Natural killer cell treated with Interleukin-12 subunit alpha and Interleukin-12 subunit beta and Interleukin-15 and Interleukin-18, amount 100 ng/mL, for 72 hours (primary cell): Measurements from ENCODE around the gene CLN5. TPM values are rescaled to one million over a fixed set of nuclear protein-coding genes. Genes with fewer than 3 reads are reported as not detected.
A peak's percentile ranks its signal among the peaks of the same experiment; 100 is the strongest.
"Not testable (repeated sequence)": the region's sequence is repeated elsewhere in the genome, so short reads cannot be mapped to it uniquely, and the experiment has no call there.

ENCODE experiments used
- ATAC-seq, 2 donors: fragments of 150-1000 bp; cut with Tn5 transposase in 1 of 2; sonication (Bioruptor Pico), chemical (Tn5 transposase) in 1 of 2; 2 replicates each; pipeline ENCODE4 v1.10.0; 2021
- DNase-seq: peaks from one replicate; pipeline ENCODE4 v3.0.0; 2022; ENCODE audit warnings: low spot score
- H3K27ac Mint-ChIP-seq, 2 donors: 1 replicate in 1 of 2; 2 replicates in 1 of 2; pipeline ENCODE4 v1.8.0; 2022; ENCODE audit warnings: mixed read lengths in 2 of 2, mild to moderate bottlenecking in 1 of 2, moderate library complexity in 1 of 2
- H3K27me3 Mint-ChIP-seq, 2 donors: 1 replicate in 1 of 2; 2 replicates in 1 of 2; pipeline ENCODE4 v1.8.0; 2022; ENCODE audit warnings: mixed read lengths in 2 of 2
- H3K36me3 Mint-ChIP-seq: one replicate; pipeline ENCODE4 v1.8.0; 2022; ENCODE audit warnings: mixed read lengths
- H3K4me1 Mint-ChIP-seq, 2 donors: 1 replicate in 1 of 2; 2 replicates in 1 of 2; pipeline ENCODE4 v1.8.0; 2022; ENCODE audit warnings: low read depth in 2 of 2, mixed read lengths in 2 of 2, mild to moderate bottlenecking in 1 of 2
- H3K4me3 Mint-ChIP-seq: one replicate; pipeline ENCODE4 v1.8.0; 2022; ENCODE audit warnings: mixed read lengths
- H3K9me3 Mint-ChIP-seq: 2 replicates; pipeline ENCODE4 v1.8.0; 2022; ENCODE audit warnings: mixed read lengths
- total RNA-seq, 2 donors: library from RNA; stranded (reverse); gene quantifications; one replicate each; pipeline ENCODE4 v1.2.3, GENCODE V29; 2022

The CLN5 gene
- total RNA-seq, 2 donors from 2014 or later = 6.1 to 8.3 TPM

GRCh38 chr13:76992548-76993001 is 694 bp downstream of the CLN5 start:
- peaks cover 32 to 39% of the 10 kb centered on the region in 2 donors for H3K27me3 Mint-ChIP-seq
- DNase-seq = no peak
- H3K4me3 Mint-ChIP-seq = peak overlapping the region; percentile 95
- ATAC-seq = no peak
- H3K4me1 Mint-ChIP-seq = peaks cover 36 to 42% of the 10 kb centered on the region in 2 donors
- H3K27ac Mint-ChIP-seq = peak overlapping the region; percentile 94 to 95
- no peaks in the 10 kb centered on the region for H3K9me3 Mint-ChIP-seq
- H3K36me3 Mint-ChIP-seq = no peaks in the 10 kb centered on the region

GRCh38 chr13:76993021-76993420 is 1.1 kb downstream of the CLN5 start:
- Mint-ChIP-seq H3K4me3 (peak overlapping the region; percentile 95), H3K27me3 (peaks cover 29 to 34% of the 10 kb centered on the region in 2 donors)
- ATAC-seq = no peak

GRCh38 chr13:76993473-76993872 is 1.6 kb downstream of the CLN5 start:
- Mint-ChIP-seq H3K9me3 (no peaks in the 10 kb centered on the region), H3K4me1 (peaks cover 36% of the 10 kb centered on the region in 2 donors), H3K27me3 (peaks cover 25 to 30% of the 10 kb centered on the region in 2 donors), H3K4me3 (peak overlapping the region; percentile 95), H3K27ac (peak overlapping the region; percentile 94 to 95), H3K36me3 (no peaks in the 10 kb centered on the region)
- ATAC-seq (no peak), DNase-seq (no peak)

More at GRCh38 chr13:76993021-76993420, 1.1 kb downstream of the CLN5 start:
- H3K9me3 Mint-ChIP-seq = no peaks in the 10 kb centered on the region
- H3K4me1 Mint-ChIP-seq = peaks cover 36 to 41% of the 10 kb centered on the region in 2 donors
- no peak for DNase-seq
- no peaks in the 10 kb centered on the region for H3K36me3 Mint-ChIP-seq
- peak overlapping the region; percentile 94 to 95 for H3K27ac Mint-ChIP-seq

GRCh38 chr13:76994281-76994680 is 2.4 kb downstream of the CLN5 start:
- DNase-seq (no peak), ATAC-seq (no peak)
- Mint-ChIP-seq H3K36me3 (peaks cover 4% of the 10 kb centered on the region), H3K4me1 (peaks cover 36% of the 10 kb centered on the region in 2 donors), H3K27ac (peak overlapping the region; percentile 20 to 22), H3K9me3 (no peaks in the 10 kb centered on the region), H3K27me3 (peaks cover 21 to 23% of the 10 kb centered on the region in 2 donors), H3K4me3 (peak overlapping the region; percentile 52)

DNA sequence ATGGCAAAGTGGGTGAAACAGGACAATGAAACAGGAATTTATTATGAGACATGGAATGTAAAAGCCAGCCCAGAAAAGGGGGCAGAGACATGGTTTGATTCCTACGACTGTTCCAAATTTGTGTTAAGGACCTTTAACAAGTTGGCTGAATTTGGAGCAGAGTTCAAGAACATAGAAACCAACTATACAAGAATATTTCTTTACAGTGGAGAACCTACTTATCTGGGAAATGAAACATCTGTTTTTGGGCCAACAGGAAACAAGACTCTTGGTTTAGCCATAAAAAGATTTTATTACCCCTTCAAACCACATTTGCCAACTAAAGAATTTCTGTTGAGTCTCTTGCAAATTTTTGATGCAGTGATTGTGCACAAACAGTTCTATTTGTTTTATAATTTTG is 8.6 kb downstream of the CLN5 start:
- Mint-ChIP-seq H3K27ac (no peak overlapping the region), H3K9me3 (no peaks in the 10 kb centered on the region), H3K4me1 (peaks cover 8 to 9% of the 10 kb centered on the region in 2 donors), H3K4me3 (no peak overlapping the region), H3K36me3 (peaks cover 9% of the 10 kb centered on the region), H3K27me3 (peaks cover 0 to 2% of the 10 kb centered on the region in 2 donors)
- ATAC-seq (no peak), DNase-seq (no peak)

DNA sequence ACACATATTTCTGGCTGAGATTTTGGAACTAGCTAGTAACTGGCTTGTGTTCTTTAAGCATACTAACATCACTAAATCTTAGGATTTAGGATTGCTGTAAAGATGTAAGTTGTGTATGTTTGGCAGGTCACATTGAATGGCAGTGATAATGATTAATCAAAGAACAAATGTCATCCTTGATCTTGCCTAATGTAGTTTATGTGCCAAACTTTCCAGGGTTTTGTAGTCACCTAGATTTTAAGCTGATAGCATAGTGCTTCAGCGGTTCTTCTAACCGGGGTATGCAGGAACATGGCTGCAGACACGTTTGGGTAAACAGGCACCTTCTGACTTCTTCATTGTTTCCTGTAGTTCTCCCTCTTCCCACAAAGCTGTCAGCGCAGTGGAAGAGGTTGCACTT is 9.7 kb downstream of the CLN5 start:
- no peaks in the 10 kb centered on the region for H3K9me3 Mint-ChIP-seq
- DNase-seq = no peak
- ATAC-seq = no peak
- H3K4me1 Mint-ChIP-seq = peaks cover 8 to 11% of the 10 kb centered on the region in 2 donors
- H3K4me3 Mint-ChIP-seq = no peak overlapping the region
- peaks cover 0 to 2% of the 10 kb centered on the region in 2 donors for H3K27me3 Mint-ChIP-seq
- peaks cover 9% of the 10 kb centered on the region for H3K36me3 Mint-ChIP-seq
- H3K27ac Mint-ChIP-seq = no peak overlapping the region

GRCh38 chr13:77001963-77002587 is 10.2 kb downstream of the CLN5 start:
- H3K36me3 Mint-ChIP-seq = peaks cover 10% of the 10 kb centered on the region
- no peak overlapping the region for H3K27ac Mint-ChIP-seq
- ATAC-seq = no peak
- no peaks in the 10 kb centered on the region for H3K27me3 Mint-ChIP-seq
- no peak overlapping the region for H3K4me3 Mint-ChIP-seq
- DNase-seq = no peak
- peaks cover 8 to 12% of the 10 kb centered on the region in 2 donors for H3K4me1 Mint-ChIP-seq
- no peaks in the 10 kb centered on the region for H3K9me3 Mint-ChIP-seq

DNA sequence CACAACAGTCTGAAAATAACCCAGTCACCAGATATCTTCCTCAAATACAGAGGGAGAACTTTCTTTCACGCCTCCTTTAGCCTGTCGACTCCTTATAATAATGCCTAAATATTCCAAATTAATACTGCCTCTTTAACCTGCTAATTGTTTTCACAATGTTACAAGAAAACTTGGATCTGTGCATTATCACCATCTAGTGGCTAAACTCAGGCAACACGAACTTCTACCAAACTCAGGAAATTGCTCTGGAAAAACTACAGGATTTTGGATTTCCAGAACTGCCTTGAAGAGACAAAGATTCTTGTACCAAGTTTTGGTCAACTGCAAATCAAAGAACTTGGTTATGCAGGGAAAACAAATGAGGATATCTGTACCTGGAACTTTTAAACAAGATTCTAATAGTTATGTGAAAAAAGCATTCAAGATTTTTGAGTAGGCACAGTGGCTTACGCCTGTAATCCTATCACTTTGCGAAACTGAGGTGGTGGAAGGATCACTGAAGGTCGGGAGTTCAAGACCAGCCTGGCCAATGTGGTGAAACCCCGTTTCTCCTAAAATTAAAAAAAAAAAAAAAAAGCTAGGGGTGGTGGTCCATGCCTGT is 10.8 kb downstream of the CLN5 start:
- Mint-ChIP-seq H3K4me3 (no peak overlapping the region), H3K4me1 (peaks cover 11 to 12% of the 10 kb centered on the region in 2 donors), H3K9me3 (no peaks in the 10 kb centered on the region), H3K27ac (no peak overlapping the region), H3K27me3 (no peaks in the 10 kb centered on the region), H3K36me3 (peaks cover 14% of the 10 kb centered on the region)
- ATAC-seq (no peak), DNase-seq (no peak)

DNA sequence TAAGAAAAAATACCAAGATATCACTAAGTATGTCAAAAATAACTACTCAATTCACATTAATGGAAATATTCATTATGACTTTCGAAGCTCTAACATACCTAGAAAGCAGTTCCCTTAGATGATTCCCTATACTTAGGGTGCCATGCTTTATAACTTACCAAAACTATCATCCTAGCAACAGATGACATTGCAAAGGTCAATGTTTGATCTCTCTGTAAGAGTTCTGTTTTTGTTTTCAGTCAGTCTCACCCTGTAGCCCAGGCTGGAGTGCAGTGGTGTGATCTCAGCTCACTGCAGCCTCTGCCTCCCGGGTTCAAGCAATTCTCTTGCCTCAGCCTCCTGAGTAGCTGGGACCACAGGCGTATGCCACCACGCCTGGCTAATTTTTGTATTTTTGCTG is 16.5 kb downstream of the CLN5 start:
- H3K36me3 Mint-ChIP-seq = peaks cover 15% of the 10 kb centered on the region
- ATAC-seq = peak in 1 of 2 donors; percentile 68
- peaks cover 13 to 16% of the 10 kb centered on the region in 2 donors for H3K4me1 Mint-ChIP-seq

DNA sequence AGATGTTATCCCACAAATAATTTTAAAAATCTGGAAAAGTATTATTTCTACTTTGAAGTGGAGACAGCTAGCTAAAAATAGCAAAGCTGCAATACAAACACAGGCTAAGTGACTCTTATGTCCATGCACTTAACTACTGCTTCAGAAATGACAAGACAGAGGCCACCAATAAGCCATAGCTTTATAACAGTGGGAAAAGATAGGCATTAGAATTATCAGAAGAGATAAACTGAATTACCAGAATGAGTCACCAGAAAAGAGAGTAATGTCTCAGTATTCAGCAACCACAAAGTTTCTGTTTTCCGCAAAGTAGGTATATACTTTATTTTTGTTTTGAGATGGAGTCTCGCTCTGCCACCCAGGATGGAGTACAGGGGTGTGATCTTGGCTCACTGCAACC is 17.1 kb downstream of the CLN5 start:
- Mint-ChIP-seq H3K4me1 (peaks cover 13 to 22% of the 10 kb centered on the region in 2 donors), H3K27me3 (no peaks in the 10 kb centered on the region), H3K27ac (no peak overlapping the region), H3K4me3 (peak overlapping the region; percentile 15), H3K9me3 (no peaks in the 10 kb centered on the region), H3K36me3 (peaks cover 22% of the 10 kb centered on the region)
- DNase-seq = no peak
- peak; percentile 57 to 91 for ATAC-seq

More for the DNA sequence above, 16.5 kb downstream of the CLN5 start:
- H3K27me3 Mint-ChIP-seq, DNase-seq, H3K9me3 Mint-ChIP-seq, H3K4me3 Mint-ChIP-seq, H3K27ac Mint-ChIP-seq: not testable (repeated sequence)

DNA sequence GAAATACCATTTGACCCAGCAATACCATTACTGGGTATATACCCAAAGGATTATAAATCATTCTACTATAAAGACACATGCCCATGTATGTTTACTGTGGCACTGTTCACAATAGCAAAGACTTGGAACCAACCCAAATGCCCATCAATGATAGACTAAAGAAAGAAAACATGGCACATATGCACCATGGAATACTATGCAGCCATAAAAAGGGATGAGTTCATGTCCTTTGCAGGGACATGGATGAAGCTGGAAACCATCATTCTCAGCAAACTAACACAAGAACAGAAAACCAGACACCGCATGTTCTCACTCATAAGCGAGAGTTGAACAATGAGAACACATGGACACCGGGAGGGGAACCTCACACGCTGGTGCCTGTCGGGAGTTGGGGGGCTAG is 17.8 kb downstream of the CLN5 start:
- H3K9me3 Mint-ChIP-seq, ATAC-seq, H3K27me3 Mint-ChIP-seq, DNase-seq, H3K27ac Mint-ChIP-seq: not testable (repeated sequence)
- Mint-ChIP-seq H3K4me1 (peaks cover 13 to 27% of the 10 kb centered on the region in 2 donors), H3K36me3 (peaks cover 29% of the 10 kb centered on the region), H3K4me3 (peak overlapping the region; percentile 15)

DNA sequence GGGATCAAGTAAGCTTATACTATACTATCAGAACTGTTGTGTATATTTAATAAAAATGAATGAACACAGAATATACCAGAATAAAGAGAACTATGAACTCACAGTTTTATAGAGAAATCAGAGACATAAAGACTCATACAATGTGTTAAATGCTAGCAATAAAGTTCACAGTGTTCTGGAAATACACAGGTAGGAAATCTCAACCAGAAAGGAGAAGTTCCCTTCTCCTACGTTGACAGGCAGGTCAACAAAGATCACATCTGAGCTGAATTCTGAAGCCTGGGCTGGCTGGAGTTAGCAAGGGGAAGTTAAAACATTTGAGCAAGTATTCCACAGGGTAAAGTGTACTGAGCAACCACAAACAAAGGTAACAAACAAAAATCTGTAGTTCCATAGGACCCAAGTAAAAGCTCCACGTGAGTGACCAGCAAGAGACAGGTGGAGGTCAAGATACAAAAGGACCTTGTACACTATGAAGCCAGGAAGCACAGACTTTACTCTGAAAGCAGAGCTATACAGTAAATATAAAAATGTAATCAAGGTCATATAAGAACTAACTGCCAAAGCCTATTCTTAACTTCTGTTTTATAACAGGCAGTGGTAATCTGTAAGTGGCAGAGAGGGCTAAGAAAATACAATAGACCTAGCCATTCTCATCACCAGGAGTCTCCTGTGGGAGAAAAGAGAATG is 22.1 kb downstream of the CLN5 start:
- Mint-ChIP-seq H3K27ac (no peak overlapping the region), H3K4me3 (no peak overlapping the region), H3K4me1 (peaks cover 14 to 25% of the 10 kb centered on the region in 2 donors), H3K9me3 (no peaks in the 10 kb centered on the region), H3K36me3 (peaks cover 35% of the 10 kb centered on the region), H3K27me3 (no peaks in the 10 kb centered on the region)
- ATAC-seq (no peak), DNase-seq (no peak)

DNA sequence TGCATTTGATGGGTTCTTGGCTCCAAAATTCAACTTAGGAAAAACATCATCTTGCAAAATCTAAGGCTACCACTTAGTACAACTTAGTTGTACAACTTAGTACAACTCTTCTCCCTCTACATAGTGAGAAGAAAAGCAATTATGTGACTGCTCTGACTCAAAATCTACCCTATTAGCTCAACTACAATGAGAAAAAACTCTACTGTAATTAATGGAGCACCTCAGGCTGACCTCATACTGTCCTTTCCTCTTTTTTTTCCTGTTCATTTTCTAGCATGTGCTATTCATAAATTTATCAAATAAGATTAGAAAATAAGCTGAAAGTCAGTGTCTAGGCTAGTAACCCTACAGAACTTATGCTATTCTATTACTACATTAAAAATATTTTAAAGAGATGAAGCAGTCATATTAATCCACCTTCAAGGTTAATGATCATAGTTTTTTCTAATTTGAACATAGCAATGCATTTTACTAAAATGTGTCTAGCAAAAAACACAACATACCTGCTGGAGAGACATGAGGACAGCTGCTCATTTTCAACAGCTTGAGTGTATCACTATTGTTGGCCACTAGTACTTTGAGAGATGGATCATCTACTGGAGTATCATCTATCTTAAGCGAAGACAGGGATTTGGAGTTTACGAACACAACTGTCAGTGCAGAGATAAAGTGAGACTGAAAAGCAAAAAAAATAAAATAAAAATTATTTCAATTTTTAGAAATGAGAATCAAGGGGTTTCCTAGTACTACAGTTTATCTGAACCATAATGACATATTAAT is 23.2 kb downstream of the CLN5 start:
- no peak for ATAC-seq
- peaks cover 29% of the 10 kb centered on the region for H3K36me3 Mint-ChIP-seq
- no peaks in the 10 kb centered on the region for H3K9me3 Mint-ChIP-seq
- no peak overlapping the region for H3K4me3 Mint-ChIP-seq
- H3K27me3 Mint-ChIP-seq = no peaks in the 10 kb centered on the region
- no peak overlapping the region for H3K27ac Mint-ChIP-seq
- DNase-seq = no peak
- peaks cover 15 to 20% of the 10 kb centered on the region in 2 donors for H3K4me1 Mint-ChIP-seq
